ENCODE data around the gene SFR1. TPM values are rescaled to one million over a fixed set of nuclear protein-coding genes. Genes with fewer than 3 reads are reported as not detected.

Gene SFR1
- total and polyA plus RNA-seq, 8 donors: 2.5 to 3.7 (median 3.0) TPM

- Histone ChIP-seq H3K4me1 (peaks cover 0 to 8% (median 6%) of the 10 kb centered on the region in 3 donors), H3K36me3 (no peaks in the 10 kb centered on the region), H3K27me3 (no peaks in the 10 kb centered on the region), H3K9me3 (no peaks in the 10 kb centered on the region), H3K4me3 (peak overlapping the region; percentile 34 to 67 (median 56)), H3K27ac (peak overlapping the region; percentile 44 to 99 (median 82))
- ATAC-seq: no peak
- DNase-seq: peak in 1 of 6 donors; percentile 54
- peak; percentile 66 for FAIRE-seq
- WGBS, 2 donors: 17 to 20% methylated on average over 23 of the region's 23 CpGs
- intact Hi-C loops (cut with DNase I): no loop called here
- no peak for TF ChIP-seq CTCF (IDR thresholded peaks at IDR 0.05)
Measured at GRCh38 chr10:104122225-104123107, 495 bp downstream of the SFR1 start.

GRCh38 chr10:104123397-104123796, 1.4 kb downstream of the SFR1 start:
- intact Hi-C loops (cut with DNase I): no loop called here
- ATAC-seq (no peak), DNase-seq (no peak), FAIRE-seq (no peak)
- Histone ChIP-seq H3K4me3 (no peak overlapping the region), H3K27me3 (no peaks in the 10 kb centered on the region), H3K27ac (no peak overlapping the region), H3K36me3 (no peaks in the 10 kb centered on the region), H3K9me3 (no peaks in the 10 kb centered on the region), H3K4me1 (peaks cover 0 to 8% (median 6%) of the 10 kb centered on the region in 3 donors)
- 79 to 86% methylated on average over 1 of the region's 1 CpG for WGBS, 2 donors
- TF ChIP-seq CTCF (IDR thresholded peaks at IDR 0.05): no peak

- ATAC-seq (peak in 3 of 4 donors; percentile 25 to 47 (median 34)), FAIRE-seq (no peak), DNase-seq (peak in 1 of 6 donors; percentile 15)
- intact Hi-C loops (cut with DNase I): no loop called here
- WGBS, 2 donors: 89 to 90% methylated on average over 2 of the region's 2 CpGs
- no peak for TF ChIP-seq CTCF (IDR thresholded peaks at IDR 0.05)
- H3K36me3 ChIP-seq: no peaks in the 10 kb centered on the region
- H3K4me3 ChIP-seq: no peak overlapping the region
- H3K4me1 ChIP-seq: peaks cover 0 to 6% (median 0%) of the 10 kb centered on the region in 3 donors
- H3K27me3 ChIP-seq: no peaks in the 10 kb centered on the region
- no peaks in the 10 kb centered on the region for H3K9me3 ChIP-seq
- H3K27ac ChIP-seq: no peak overlapping the region
Measured at GRCh38 chr10:104127411-104127810, 5.4 kb downstream of the SFR1 start.

GRCh38 chr10:104128214-104128613, 6.2 kb downstream of the SFR1 start:
- Histone ChIP-seq H3K4me1 (peaks cover 0 to 5% (median 0%) of the 10 kb centered on the region in 3 donors), H3K36me3 (no peaks in the 10 kb centered on the region), H3K27me3 (no peaks in the 10 kb centered on the region), H3K9me3 (no peaks in the 10 kb centered on the region), H3K4me3 (no peak overlapping the region), H3K27ac (no peak overlapping the region)
- intact Hi-C loops (cut with DNase I): no loop called here
- FAIRE-seq: no peak
- WGBS, 2 donors: 56 to 73% methylated on average over 2 of the region's 2 CpGs
- no peak for TF ChIP-seq CTCF (IDR thresholded peaks at IDR 0.05)
- no peak for DNase-seq
- ATAC-seq: no peak

GRCh38 chr10:104130041-104130440, 8.1 kb downstream of the SFR1 start:
- Histone ChIP-seq H3K4me1 (peaks cover 0 to 4% (median 0%) of the 10 kb centered on the region in 3 donors), H3K4me3 (no peak overlapping the region), H3K27ac (no peak overlapping the region), H3K36me3 (no peaks in the 10 kb centered on the region), H3K9me3 (no peaks in the 10 kb centered on the region), H3K27me3 (no peaks in the 10 kb centered on the region)
- ATAC-seq: no peak
- WGBS, 2 donors: 24 to 27% methylated on average over 3 of the region's 3 CpGs
- DNase-seq: no peak
- intact Hi-C loops (cut with DNase I): no loop called here
- no peak for FAIRE-seq
- TF ChIP-seq CTCF (IDR thresholded peaks at IDR 0.05): no peak
